Smooth muscle cell (in vitro differentiated cells): ENCODE results near the gene KIF26B. TPM values are rescaled to one million over a fixed set of nuclear protein-coding genes. Genes with fewer than 3 reads are reported as not detected.

Experiments
- DNase-seq: peaks from one replicate; lab custom pipeline; 2025; ENCODE audit not compliant: unreplicated experiment; lab: John Stamatoyannopoulos, UW
- H2AFZ ChIP-seq: fragments of 200-600 bp; sonication (generic); 2 replicates; pipeline ENCODE4 v1.6.0; 2016; ENCODE audit warnings: antibody characterized with exemption, low read depth, mild to moderate bottlenecking
- H3F3A ChIP-seq: fragments of 200-600 bp; sonication (generic); 2 replicates; pipeline ENCODE4 v1.6.0; 2017; ENCODE audit warnings: antibody characterized with exemption, low read depth
- H3K27ac ChIP-seq: fragments of 200-600 bp; sonication (generic); 2 replicates; pipeline ENCODE4 v1.5.1; 2016; ENCODE audit warnings: low read depth, mild to moderate bottlenecking
- H3K27me3 ChIP-seq: fragments of 200-600 bp; sonication (generic); 2 replicates; pipeline ENCODE4 v1.6.1; 2016; ENCODE audit warnings: low read depth, mild to moderate bottlenecking
- H3K36me3 ChIP-seq: fragments of 200-600 bp; sonication (generic); 2 replicates; pipeline ENCODE4 v1.5.1; 2016; ENCODE audit warnings: low read depth
- H3K4me1 ChIP-seq: fragments of 200-600 bp; sonication (generic); 2 replicates; pipeline ENCODE4 v1.5.1; 2016; ENCODE audit warnings: low read depth
- H3K4me2 ChIP-seq: fragments of 200-600 bp; sonication (generic); 2 replicates; pipeline ENCODE4 v1.6.0; 2016; ENCODE audit warnings: mild to moderate bottlenecking
- H3K4me3 ChIP-seq: fragments of 200-600 bp; sonication (generic); 2 replicates; pipeline ENCODE4 v1.5.1; 2016; ENCODE audit warnings: mild to moderate bottlenecking
- H3K79me2 ChIP-seq: fragments of 200-600 bp; sonication (generic); 2 replicates; pipeline ENCODE4 v1.6.0; 2016; ENCODE audit warnings: low read depth, mild to moderate bottlenecking
- H3K9ac ChIP-seq: fragments of 200-600 bp; sonication (generic); 2 replicates; pipeline ENCODE4 v1.6.0; 2016; ENCODE audit warnings: low read depth
- H3K9me3 ChIP-seq: fragments of 200-600 bp; sonication (generic); replicated peaks from 2 replicates; pipeline ENCODE4 v1.5.1; 2016; ENCODE audit warnings: low read depth
- H4K20me1 ChIP-seq: fragments of 200-600 bp; sonication (generic); 2 replicates; pipeline ENCODE4 v1.6.0; 2016; ENCODE audit warnings: low read depth
- WGBS: methylation state at CpG from one replicate; pipeline ENCODE4 v1.1.7; 2016; ENCODE audit warnings: low lambda C conversion rate; 5-methylcytosine and 5-hydroxymethylcytosine counted together
- polyA plus RNA-seq: library from polyadenylated mRNA; unstranded; fragments of >200 nt; fragmentation: Nextera tagmentation; extraction: Ambion mirVana; gene quantifications from 2 replicates; pipeline ENCODE4 v1.2.1, GENCODE V29; 2016
- total RNA-seq: library from RNA; depleted of rRNA; stranded (reverse); fragments of >200 nt; gene quantifications from 2 replicates; pipeline ENCODE4 v1.2.3, GENCODE V29; 2014
- TF ChIP-seq, protein P1 (sequence below): fragments of 200-600 bp; sonication (generic); IDR thresholded peaks from 2 replicates; pipeline ENCODE4 v1.5.1; 2017; ENCODE audit warnings: borderline replicate concordance, mild to moderate bottlenecking, antibody characterized with exemption; ENCODE audit not compliant: insufficient read depth, poor library complexity, severe bottlenecking

KIF26B gene
- total and polyA plus RNA-seq, 2 experiments from 2014 or later: 24.9 to 43.3 TPM

- no peaks in the 10 kb centered on the region for H3K27me3 ChIP-seq
- H3F3A ChIP-seq: peaks cover 12% of the 10 kb centered on the region
- H3K79me2 ChIP-seq: peaks cover 2% of the 10 kb centered on the region
- WGBS: 65% methylated on average over 14 of the region's 14 CpGs
- H3K9ac ChIP-seq: no peak overlapping the region
- no peak overlapping the region for H3K4me2 ChIP-seq
- TF ChIP-seq, protein P1, sequence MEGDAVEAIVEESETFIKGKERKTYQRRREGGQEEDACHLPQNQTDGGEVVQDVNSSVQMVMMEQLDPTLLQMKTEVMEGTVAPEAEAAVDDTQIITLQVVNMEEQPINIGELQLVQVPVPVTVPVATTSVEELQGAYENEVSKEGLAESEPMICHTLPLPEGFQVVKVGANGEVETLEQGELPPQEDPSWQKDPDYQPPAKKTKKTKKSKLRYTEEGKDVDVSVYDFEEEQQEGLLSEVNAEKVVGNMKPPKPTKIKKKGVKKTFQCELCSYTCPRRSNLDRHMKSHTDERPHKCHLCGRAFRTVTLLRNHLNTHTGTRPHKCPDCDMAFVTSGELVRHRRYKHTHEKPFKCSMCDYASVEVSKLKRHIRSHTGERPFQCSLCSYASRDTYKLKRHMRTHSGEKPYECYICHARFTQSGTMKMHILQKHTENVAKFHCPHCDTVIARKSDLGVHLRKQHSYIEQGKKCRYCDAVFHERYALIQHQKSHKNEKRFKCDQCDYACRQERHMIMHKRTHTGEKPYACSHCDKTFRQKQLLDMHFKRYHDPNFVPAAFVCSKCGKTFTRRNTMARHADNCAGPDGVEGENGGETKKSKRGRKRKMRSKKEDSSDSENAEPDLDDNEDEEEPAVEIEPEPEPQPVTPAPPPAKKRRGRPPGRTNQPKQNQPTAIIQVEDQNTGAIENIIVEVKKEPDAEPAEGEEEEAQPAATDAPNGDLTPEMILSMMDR: no peak
- H3K4me3 ChIP-seq: no peak overlapping the region
- H4K20me1 ChIP-seq: peaks cover 95% of the 10 kb centered on the region
- H3K9me3 ChIP-seq: no peaks in the 10 kb centered on the region
- H3K27ac ChIP-seq: peak overlapping the region; percentile 32
- H3K4me1 ChIP-seq: no peaks in the 10 kb centered on the region
- H3K36me3 ChIP-seq: no peaks in the 10 kb centered on the region
- DNase-seq: no peak
- no peak overlapping the region for H2AFZ ChIP-seq
These were observed 256.7 kb downstream of the KIF26B start for GRCh38 chr1:245411245-245412036.

- no peaks in the 10 kb centered on the region for H3K27me3 ChIP-seq
- no peak overlapping the region for H3K27ac ChIP-seq
- DNase-seq: no peak
- H3K4me2 ChIP-seq: no peak overlapping the region
- H3K9ac ChIP-seq: no peak overlapping the region
- TF ChIP-seq, protein P1: no peak
- H3K79me2 ChIP-seq: peaks cover 2% of the 10 kb centered on the region
- no peaks in the 10 kb centered on the region for H3K4me1 ChIP-seq
- peaks cover 12% of the 10 kb centered on the region for H3F3A ChIP-seq
- H3K9me3 ChIP-seq: no peaks in the 10 kb centered on the region
- H3K4me3 ChIP-seq: no peak overlapping the region
- H3K36me3 ChIP-seq: no peaks in the 10 kb centered on the region
- 77% methylated on average over 5 of the region's 5 CpGs for WGBS
- peaks cover 95% of the 10 kb centered on the region for H4K20me1 ChIP-seq
- no peak overlapping the region for H2AFZ ChIP-seq
These were observed 257.5 kb downstream of the KIF26B start for GRCh38 chr1:245412306-245412705.

DNA sequence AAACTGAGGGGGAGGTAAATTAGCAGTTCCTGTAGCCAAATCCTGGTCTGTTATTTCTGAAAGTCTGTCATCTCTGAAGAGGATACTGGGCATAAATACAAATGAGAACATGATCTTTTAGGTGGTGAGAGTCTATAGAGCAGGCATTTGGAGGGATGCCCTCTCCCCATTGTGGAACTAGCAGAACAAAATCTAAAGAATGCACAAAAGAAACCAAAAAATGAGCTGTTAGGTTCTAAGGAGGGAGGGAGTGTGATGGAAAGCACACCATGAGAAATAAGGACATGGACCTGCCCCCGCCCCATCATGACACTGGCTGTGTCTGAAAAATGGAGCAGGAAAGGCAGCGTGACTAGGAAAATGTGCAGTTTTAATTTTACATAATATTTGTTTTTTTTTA is 262.0 kb downstream of the KIF26B start:
- H3K4me2 ChIP-seq: no peak overlapping the region
- TF ChIP-seq, protein P1: no peak
- no peak overlapping the region for H3K27ac ChIP-seq
- H3K4me3 ChIP-seq: no peak overlapping the region
- no peak overlapping the region for H2AFZ ChIP-seq
- H3K27me3 ChIP-seq: no peaks in the 10 kb centered on the region
- H3K9ac ChIP-seq: no peak overlapping the region
- WGBS: 99% methylated on average over 2 of the region's 2 CpGs
- no peaks in the 10 kb centered on the region for H3K9me3 ChIP-seq
- DNase-seq: no peak
- H3F3A ChIP-seq: peaks cover 13% of the 10 kb centered on the region
- peaks cover 93% of the 10 kb centered on the region for H4K20me1 ChIP-seq
- peaks cover 9% of the 10 kb centered on the region for H3K79me2 ChIP-seq
- peaks cover 6% of the 10 kb centered on the region for H3K36me3 ChIP-seq
- H3K4me1 ChIP-seq: no peaks in the 10 kb centered on the region

DNA sequence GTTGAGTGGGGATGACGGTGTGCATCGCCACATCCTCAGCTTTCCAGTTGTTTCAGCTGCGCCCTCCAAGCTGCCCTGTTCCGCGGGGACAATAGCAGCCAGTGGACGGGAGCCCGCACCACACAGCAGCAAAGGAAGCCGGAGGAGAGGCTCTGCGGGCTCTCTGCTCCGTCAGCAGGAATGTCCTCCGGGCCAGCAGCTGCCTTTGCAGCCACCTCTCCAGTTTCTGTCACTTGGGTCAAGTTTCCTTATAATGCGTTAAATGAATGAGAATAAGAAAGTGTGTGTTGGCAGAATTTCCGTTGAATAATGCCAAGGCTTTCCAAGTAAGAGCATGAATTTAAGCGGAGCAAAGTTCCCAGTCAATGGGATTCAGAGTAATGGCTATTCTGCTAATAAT is 263.3 kb downstream of the KIF26B start:
- WGBS: 89% methylated on average over 14 of the region's 14 CpGs

More for the DNA sequence above, 263.3 kb downstream of the KIF26B start:
- no peaks in the 10 kb centered on the region for H3K9me3 ChIP-seq
- H3K27me3 ChIP-seq: no peaks in the 10 kb centered on the region
- no peak overlapping the region for H3K9ac ChIP-seq
- H3K36me3 ChIP-seq: peaks cover 7% of the 10 kb centered on the region
- TF ChIP-seq, protein P1: no peak
- no peaks in the 10 kb centered on the region for H3K4me1 ChIP-seq
- peaks cover 7% of the 10 kb centered on the region for H3K79me2 ChIP-seq
- peaks cover 91% of the 10 kb centered on the region for H4K20me1 ChIP-seq
- H3K4me2 ChIP-seq: no peak overlapping the region
- H3F3A ChIP-seq: peaks cover 6% of the 10 kb centered on the region
- no peak overlapping the region for H3K4me3 ChIP-seq
- H2AFZ ChIP-seq: no peak overlapping the region
- no peak overlapping the region for H3K27ac ChIP-seq
- no peak for DNase-seq
